HUES64 (cell line): ENCODE results near the gene DENND10.
"Not testable (repeated sequence)": the region's sequence is repeated elsewhere in the genome, so short reads cannot be mapped to it uniquely, and the experiment has no call there.

Experiments used
- H3K27ac ChIP-seq: 2 replicates; pipeline ENCODE4 v1.7.0; 2013; ENCODE audit warnings: low read depth, low read length, inconsistent platforms
- H3K27me3 ChIP-seq: 2 replicates; pipeline ENCODE4 v1.6.1; 2013; ENCODE audit warnings: mild to moderate bottlenecking, low read length; ENCODE audit not compliant: insufficient read depth
- H3K36me3 ChIP-seq: 2 replicates; pipeline ENCODE4 v1.6.1; 2013; ENCODE audit warnings: mild to moderate bottlenecking, low read length; ENCODE audit not compliant: insufficient read depth
- H3K4me1 ChIP-seq: 2 replicates; pipeline ENCODE4 v1.6.1; 2013; ENCODE audit warnings: mild to moderate bottlenecking, low read length, moderate library complexity; ENCODE audit not compliant: insufficient read depth
- H3K4me3 ChIP-seq: 2 replicates; pipeline ENCODE4 v1.5.1; 2013; ENCODE audit warnings: mild to moderate bottlenecking, low read length, moderate library complexity
- H3K9ac ChIP-seq: 2 replicates; pipeline ENCODE4 v1.6.1; 2013; ENCODE audit warnings: mild to moderate bottlenecking, low read depth, low read length
- H3K9me3 ChIP-seq: 2 replicates; pipeline ENCODE4 v1.6.1; 2013; ENCODE audit warnings: low read depth, low read length; ENCODE audit not compliant: insufficient read depth
- WGBS: fragments of 150-250, 120-280 bp; methylation state at CpG from one replicate; pipeline ENCODE4 v1.1.7; 2013; ENCODE audit warnings: missing lambda C conversion rate; 5-methylcytosine and 5-hydroxymethylcytosine counted together

Gene DENND10

GRCh38 chr10:119100434-119101238, 3.3 kb upstream of the DENND10 start:
- no peak overlapping the region for H3K27ac ChIP-seq
- no peak overlapping the region for H3K4me3 ChIP-seq
- no peaks in the 10 kb centered on the region for H3K9me3 ChIP-seq
- H3K27me3 ChIP-seq, result no peaks in the 10 kb centered on the region; the same call in 1 of the 2 replicates
- H3K36me3 ChIP-seq, result 0 out of 2 replicates have a peak, but pooled peaks cover 3% of the 10 kb centered on the region
- WGBS, result 83% methylated on average over 3 of the region's 3 CpGs
- no peak overlapping the region for H3K9ac ChIP-seq
- peaks cover 5% of the 10 kb centered on the region; the same call in 1 of the 2 replicates for H3K4me1 ChIP-seq

GRCh38 chr10:119101366-119102098, 2.4 kb upstream of the DENND10 start:
- Histone ChIP-seq H3K4me3 (no peak overlapping the region), H3K4me1 (peaks cover 5% of the 10 kb centered on the region; the same call in 1 of the 2 replicates), H3K27me3 (no peaks in the 10 kb centered on the region; the same call in 1 of the 2 replicates), H3K36me3 (peaks cover 6% of the 10 kb centered on the region; the same call in 1 of the 2 replicates), H3K9me3 (no peaks in the 10 kb centered on the region), H3K9ac (no peak overlapping the region), H3K27ac (no peak overlapping the region)
- 93% methylated on average over 8 of the region's 10 CpGs for WGBS

GRCh38 chr10:119103241-119103902, 541 bp upstream of the DENND10 start:
- 58% methylated on average over 11 of the region's 12 CpGs for WGBS
- Histone ChIP-seq H3K36me3 (peaks cover 14% of the 10 kb centered on the region), H3K4me3 (peak overlapping the region; percentile 39), H3K27ac (no peak overlapping the region), H3K27me3 (no peaks in the 10 kb centered on the region; the same call in 1 of the 2 replicates), H3K9ac (peak overlapping the region; percentile 61), H3K4me1 (peaks cover 5% of the 10 kb centered on the region; the same call in 1 of the 2 replicates), H3K9me3 (no peaks in the 10 kb centered on the region)

- no peaks in the 10 kb centered on the region; the same call in 1 of the 2 replicates for H3K27me3 ChIP-seq
- peak overlapping the region; percentile 95 for H3K4me3 ChIP-seq
- H3K4me1 ChIP-seq, result peaks cover 5% of the 10 kb centered on the region; the same call in 1 of the 2 replicates
- peaks cover 26% of the 10 kb centered on the region for H3K36me3 ChIP-seq
- peak overlapping the region; percentile 80 for H3K9ac ChIP-seq
- WGBS, result under 1% methylated on average over 21 of the region's 22 CpGs
- no peaks in the 10 kb centered on the region for H3K9me3 ChIP-seq
- H3K27ac ChIP-seq, result no peak overlapping the region
Measured at GRCh38 chr10:119104654-119105015, 722 bp downstream of the DENND10 start.

GRCh38 chr10:119105155-119105554, 1.2 kb downstream of the DENND10 start:
- H3K27ac ChIP-seq, result no peak overlapping the region
- H3K9ac ChIP-seq, result peak overlapping the region; percentile 80; the same call in 1 of the 2 replicates
- whole genome bisulfite sequencing, result 98% methylated on average over 10 of the region's 12 CpGs
- peak overlapping the region; percentile 95 for H3K4me3 ChIP-seq
- peaks cover 31% of the 10 kb centered on the region for H3K36me3 ChIP-seq
- peaks cover 5% of the 10 kb centered on the region; the same call in 1 of the 2 replicates for H3K4me1 ChIP-seq
- no peaks in the 10 kb centered on the region; the same call in 1 of the 2 replicates for H3K27me3 ChIP-seq
- H3K9me3 ChIP-seq, result no peaks in the 10 kb centered on the region

GRCh38 chr10:119105899-119106298, 2.0 kb downstream of the DENND10 start:
- 95% methylated on average over 6 of the region's 7 CpGs for WGBS
- not testable (repeated sequence) for H3K27me3 ChIP-seq, H3K27ac ChIP-seq

GRCh38 chr10:119107106-119107505, 3.2 kb downstream of the DENND10 start:
- peaks cover 51% of the 10 kb centered on the region for H3K36me3 ChIP-seq
- H3K27ac ChIP-seq, H3K27me3 ChIP-seq, H3K4me1 ChIP-seq, H3K9ac ChIP-seq, H3K4me3 ChIP-seq, H3K9me3 ChIP-seq: not testable (repeated sequence)
- WGBS, result 98% methylated on average over 4 of the region's 6 CpGs

More at GRCh38 chr10:119105899-119106298, 2.0 kb downstream of the DENND10 start:
- H3K4me1 ChIP-seq, H3K9me3 ChIP-seq, H3K9ac ChIP-seq, H3K4me3 ChIP-seq: not testable (repeated sequence)
- H3K36me3 ChIP-seq, result peaks cover 39% of the 10 kb centered on the region

GRCh38 chr10:119107771-119108170, 3.9 kb downstream of the DENND10 start:
- H3K27ac ChIP-seq, H3K9ac ChIP-seq, H3K4me3 ChIP-seq, H3K9me3 ChIP-seq, H3K4me1 ChIP-seq, H3K27me3 ChIP-seq: not testable (repeated sequence)
- peaks cover 57% of the 10 kb centered on the region for H3K36me3 ChIP-seq
- 88% methylated on average over 1 of the region's 2 CpGs for WGBS

- Histone ChIP-seq H3K4me1 (no peaks in the 10 kb centered on the region), H3K9me3 (no peaks in the 10 kb centered on the region), H3K9ac (no peak overlapping the region), H3K27me3 (no peaks in the 10 kb centered on the region), H3K27ac (no peak overlapping the region), H3K36me3 (peaks cover 90% of the 10 kb centered on the region), H3K4me3 (no peak overlapping the region)
- WGBS, result 97% methylated on average over 4 of the region's 4 CpGs
Measured at GRCh38 chr10:119112056-119112455, 8.1 kb downstream of the DENND10 start.

GRCh38 chr10:119113751-119114732, 10.1 kb downstream of the DENND10 start:
- Histone ChIP-seq H3K27ac (no peak overlapping the region), H3K4me1 (no peaks in the 10 kb centered on the region), H3K36me3 (peaks cover 94% of the 10 kb centered on the region), H3K9me3 (no peaks in the 10 kb centered on the region), H3K4me3 (no peak overlapping the region), H3K27me3 (no peaks in the 10 kb centered on the region), H3K9ac (no peak overlapping the region)
- 96% methylated on average over 11 of the region's 11 CpGs for WGBS
